GM19372 (cell line): ENCODE results near the gene ANKRD39.

ENCODE experiments used
- ATAC-seq: cut with Tn5 transposase; IDR thresholded peaks from one replicate; pipeline ENCODE4 v1.9.1; 2021; ENCODE audit warnings: mild to moderate bottlenecking, low read depth, moderate library complexity; ENCODE audit not compliant: unreplicated experiment

Gene ANKRD39

DNA sequence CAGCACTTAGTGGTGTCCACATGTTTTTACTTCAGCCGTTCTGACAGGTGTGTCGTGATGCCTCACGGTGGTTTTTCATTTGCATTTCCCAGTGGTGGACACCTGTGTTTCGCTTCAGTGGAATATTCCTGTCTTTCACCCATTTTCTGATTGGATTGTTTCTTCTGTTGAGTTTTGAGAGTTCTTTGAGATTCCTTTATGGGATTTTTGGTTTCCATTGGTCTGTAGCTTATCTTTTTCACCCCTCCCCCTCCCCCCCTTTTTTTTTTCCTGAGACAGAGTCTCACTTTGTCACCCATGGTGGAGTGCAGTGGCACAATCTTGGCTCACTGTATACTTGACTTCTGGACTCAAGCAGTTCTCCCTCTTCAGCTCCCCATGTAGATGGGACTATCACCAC is 22.0 kb downstream of the ANKRD39 start:
- ATAC-seq: no peak

DNA sequence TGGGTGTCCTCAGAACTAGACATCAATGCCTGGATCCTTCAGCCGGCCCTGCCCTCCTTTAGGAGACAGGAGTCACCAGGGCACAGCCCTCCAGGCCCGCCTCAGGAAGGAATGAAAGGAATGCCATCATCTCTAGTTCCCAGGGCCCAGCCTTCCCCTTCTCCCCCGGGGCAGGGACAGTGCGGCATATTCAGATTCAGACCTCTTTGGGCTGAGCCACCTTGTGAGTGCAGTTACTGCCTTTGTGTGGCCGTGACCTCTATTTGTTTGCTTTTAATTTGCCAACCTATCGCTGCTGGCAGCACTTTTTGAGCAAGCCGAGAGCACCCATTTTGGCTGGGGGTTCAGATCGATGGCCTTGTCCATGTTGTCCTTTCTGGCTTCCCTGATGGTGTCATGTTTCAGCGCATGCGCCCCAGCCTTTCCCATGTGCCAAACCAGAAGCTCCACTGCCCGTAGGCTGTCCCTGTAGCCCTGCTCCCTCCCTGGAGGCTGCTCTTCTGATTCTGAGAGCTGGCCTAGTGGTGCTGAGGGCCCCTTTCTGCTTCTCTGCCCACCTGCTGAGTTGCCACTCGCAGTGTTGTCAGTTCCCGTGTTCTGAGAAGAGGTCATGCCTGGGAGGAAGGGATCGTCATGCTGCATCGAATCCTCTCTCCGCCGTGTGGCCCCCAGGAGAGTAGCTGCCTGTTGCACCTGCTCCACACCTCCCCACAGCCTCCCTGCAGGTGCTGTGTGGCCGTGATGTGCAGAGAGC is 24.9 kb downstream of the ANKRD39 start:
- ATAC-seq: no peak

- ATAC-seq: no peak
These were observed 25.4 kb downstream of the ANKRD39 start for GRCh38 chr2:96832408-96832753.

DNA sequence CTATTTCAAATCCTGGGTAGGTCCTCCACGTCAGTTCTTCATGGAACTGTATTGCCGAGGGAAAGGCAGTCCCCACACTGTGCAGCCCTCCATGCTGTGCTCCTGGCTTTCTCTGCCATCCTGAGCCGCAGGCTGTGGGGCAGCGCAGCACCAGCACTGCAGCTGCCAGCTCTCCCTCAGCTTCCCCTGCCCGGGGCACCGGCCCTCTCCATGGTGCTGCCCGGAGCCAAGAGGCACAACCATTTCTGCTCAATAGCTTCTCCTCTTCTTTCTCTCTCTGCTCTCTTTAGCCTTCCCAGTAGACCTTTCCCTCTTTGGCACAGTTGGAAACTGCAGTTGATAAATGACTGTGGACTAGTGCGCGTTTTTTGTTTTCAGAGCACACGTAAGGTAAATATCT is 26.1 kb downstream of the ANKRD39 start:
- no peak for ATAC-seq

DNA sequence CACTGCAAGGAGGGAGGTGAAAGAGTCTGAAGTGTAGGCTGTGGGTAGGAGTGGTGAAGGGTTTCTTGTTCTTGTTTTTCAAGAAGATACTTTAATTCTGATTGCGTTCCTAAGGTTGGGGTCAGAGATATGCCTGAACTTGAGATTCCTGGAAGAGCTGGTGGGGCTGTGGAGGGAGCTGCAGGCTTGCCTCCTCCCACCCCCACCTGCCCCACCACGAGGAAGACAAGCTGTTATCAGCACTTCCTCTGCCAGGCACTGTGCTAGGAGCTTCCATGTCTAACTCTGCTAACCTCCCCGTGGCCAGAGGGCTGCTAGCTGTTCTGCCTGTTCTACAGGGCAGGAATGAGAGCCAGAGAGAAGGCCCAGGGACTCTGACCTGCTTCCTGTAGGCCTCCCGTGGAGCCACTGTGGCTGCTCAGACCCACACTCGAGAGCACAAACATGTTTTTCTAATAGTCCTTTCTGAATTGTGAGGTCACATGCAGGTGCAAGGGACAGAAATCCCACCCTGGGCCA is 27.7 kb downstream of the ANKRD39 start:
- ATAC-seq: no peak

DNA sequence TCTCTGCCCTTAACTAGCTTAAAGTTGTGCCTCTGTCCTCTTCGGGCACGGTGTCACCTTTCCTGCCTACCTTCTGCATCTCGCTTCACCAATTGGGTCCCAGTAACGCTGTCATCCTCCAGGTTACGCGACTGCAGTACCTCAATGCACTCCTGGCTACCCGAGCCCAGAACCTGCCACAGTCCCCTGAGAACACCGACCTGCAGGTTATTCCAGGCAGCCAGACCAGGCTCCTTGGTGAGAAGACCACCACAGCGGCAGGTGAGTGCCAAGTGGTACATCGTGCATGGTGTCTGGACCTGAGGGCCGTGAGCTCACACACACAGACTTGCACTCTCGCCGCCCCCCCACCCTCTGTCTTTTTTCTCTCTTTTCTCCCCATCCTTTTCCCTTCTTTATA is 28.9 kb downstream of the ANKRD39 start:
- no peak for ATAC-seq

- ATAC-seq: no peak
These were observed 29.4 kb downstream of the ANKRD39 start for GRCh38 chr2:96828436-96828835.

DNA sequence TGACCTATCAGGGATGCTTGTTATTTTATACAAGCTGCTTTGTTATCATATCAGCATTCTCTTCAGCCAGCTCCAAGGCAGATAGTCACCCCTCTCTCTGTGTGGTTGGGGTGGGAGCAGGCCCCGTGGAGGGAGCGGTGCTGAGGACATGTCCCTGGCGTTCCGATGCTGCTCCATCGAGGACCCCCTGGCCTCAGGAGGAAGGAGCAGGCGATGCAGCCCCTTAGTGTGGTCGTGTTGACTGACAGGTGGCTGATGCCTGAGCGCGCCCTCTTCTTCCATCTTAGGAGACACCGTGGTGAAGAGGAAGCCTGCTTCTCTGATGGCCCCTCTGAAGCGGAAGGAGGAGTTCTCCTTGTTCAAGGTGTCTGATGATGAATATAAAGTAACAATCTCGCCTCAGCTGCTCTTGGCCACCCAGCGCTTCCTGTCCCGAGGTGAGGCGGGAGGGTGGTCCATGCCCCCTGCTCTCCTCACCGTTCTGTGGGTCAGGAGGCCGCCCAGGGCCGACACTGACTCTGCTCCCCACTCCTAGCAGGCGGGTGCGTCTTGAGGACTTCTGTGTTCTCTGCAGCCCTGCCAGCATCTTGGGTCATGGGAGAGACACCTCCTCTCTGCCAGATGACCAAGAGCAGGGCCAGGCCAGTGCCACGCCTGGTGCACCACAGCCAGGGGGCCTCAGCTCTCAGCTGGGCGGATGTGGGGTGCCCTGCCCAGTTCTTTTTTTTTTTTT is 31.1 kb downstream of the ANKRD39 start:
- no peak for ATAC-seq

- ATAC-seq: no peak
These were observed 32.8 kb downstream of the ANKRD39 start for GRCh38 chr2:96825057-96825456.

DNA sequence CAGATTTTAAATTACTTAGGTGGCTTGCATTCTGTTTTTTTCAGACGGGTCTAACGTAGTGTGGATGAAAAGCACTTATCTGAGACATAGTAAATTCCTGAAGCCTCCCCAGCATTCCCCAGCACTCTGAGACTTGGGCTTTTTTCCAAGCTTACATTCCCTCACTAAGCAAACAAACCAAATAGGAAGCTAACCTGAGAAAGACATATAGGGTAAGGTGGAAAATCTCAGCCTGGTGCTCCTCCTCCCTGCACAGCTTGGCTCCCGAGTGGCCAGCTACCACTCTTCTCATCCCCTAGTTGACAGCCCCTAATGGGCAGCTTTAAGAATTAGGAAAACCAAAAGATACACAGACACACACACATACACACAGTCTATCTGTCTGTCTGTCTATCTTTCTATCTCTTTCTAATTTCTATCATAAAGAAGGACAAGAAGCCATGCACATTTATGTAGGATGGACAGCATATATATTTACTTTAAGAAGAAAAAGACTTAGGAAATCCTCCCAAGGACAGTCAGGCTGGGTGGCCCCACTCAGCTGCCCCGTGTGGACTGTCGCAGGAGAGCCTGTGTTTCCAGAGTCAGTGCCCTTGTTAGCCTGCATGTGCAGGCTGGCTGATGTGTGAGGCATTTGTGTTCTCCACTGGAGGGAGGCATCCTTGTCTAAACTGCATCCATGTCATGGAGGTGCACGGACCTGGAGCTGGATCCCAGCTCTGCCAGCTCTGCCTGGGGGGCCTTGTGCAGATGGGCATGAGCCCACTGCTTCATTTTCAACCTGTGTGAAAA is 33.5 kb downstream of the ANKRD39 start:
- no peak for ATAC-seq

DNA sequence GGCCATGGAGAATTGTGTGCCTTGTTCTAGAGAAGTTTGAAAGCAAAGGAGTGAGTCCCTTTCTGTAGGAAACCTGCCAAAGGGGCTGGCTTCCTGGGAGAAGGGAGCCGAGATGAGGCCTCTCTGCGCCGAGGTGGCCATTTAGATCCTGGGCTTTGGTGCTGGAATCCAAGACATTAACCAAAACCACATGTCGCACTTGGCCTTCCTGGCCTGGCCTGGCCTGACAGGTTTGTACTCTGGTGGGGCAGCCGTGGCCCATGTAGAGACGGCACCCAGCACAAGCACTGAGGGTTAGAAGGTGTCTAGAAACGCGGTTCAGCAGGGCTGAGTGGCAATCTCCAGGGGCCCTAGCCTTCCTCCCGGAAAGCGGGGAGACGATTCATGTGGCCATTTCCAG is 34.6 kb downstream of the ANKRD39 start:
- no peak for ATAC-seq

- ATAC-seq: no peak
These were observed 35.0 kb downstream of the ANKRD39 start for GRCh38 chr2:96822786-96823185.

DNA sequence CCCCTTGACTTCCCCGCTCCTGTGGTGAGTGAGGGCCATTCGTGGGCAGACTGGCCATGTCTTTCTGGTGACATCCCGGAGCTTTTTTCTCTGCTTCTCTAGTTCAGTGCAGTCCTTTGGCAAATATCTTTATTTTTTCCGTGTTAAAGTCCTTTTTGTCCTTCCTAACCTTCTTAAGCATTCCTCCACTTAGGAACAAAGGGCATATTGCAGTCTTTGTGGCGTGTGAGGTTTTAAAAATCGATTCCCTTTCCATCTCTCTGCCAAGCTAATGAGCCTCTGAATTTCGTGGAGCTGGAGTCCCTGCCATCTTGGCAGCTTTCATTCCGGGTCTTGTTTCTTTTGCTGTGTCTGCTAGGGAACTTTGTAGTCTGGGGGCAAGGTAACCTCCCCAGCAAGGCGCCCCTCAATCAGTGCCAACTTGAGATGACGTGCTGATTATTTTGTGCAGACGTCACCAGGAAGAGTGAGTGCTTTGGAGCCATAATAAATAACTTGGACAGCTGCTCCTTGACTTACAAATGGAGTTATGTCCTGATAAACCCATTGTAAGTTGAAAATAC is 36.6 kb downstream of the ANKRD39 start:
- ATAC-seq: no peak

DNA sequence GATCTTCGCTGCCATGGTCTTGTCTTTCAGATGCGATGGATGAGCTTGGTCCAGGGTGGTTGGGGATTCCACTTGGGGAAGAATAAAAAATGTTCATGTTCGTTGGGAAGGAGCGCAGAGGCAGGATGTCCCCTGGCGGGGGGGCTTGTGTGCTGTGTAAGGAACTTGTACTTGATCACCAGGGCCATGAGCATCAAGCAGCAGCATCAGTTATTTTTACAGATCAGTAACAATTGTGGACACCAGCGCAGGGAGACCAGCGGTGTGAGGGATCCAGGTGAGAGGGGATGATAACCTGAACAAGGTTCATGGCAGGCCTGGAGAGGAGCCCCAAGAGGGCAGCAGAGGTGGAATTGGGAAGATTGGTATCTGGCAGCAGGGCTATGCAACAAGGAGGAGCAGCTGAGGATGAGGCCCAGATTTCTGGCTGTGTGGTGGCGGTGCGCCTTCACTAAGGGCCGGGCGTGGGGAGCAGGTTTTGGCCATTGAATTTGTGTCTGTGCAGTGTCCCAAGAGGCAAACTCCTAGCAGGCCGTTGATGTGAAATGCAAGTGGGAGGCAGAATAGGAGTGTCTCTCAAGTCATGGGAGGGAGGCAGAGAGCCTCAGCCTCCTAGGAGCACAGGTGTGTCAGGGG is 37.8 kb downstream of the ANKRD39 start:
- ATAC-seq: no peak

GRCh38 chr2:96819128-96819875 is 38.5 kb downstream of the ANKRD39 start:
- no peak for ATAC-seq

- no peak for ATAC-seq
These were observed 39.9 kb downstream of the ANKRD39 start for GRCh38 chr2:96817882-96818281.

DNA sequence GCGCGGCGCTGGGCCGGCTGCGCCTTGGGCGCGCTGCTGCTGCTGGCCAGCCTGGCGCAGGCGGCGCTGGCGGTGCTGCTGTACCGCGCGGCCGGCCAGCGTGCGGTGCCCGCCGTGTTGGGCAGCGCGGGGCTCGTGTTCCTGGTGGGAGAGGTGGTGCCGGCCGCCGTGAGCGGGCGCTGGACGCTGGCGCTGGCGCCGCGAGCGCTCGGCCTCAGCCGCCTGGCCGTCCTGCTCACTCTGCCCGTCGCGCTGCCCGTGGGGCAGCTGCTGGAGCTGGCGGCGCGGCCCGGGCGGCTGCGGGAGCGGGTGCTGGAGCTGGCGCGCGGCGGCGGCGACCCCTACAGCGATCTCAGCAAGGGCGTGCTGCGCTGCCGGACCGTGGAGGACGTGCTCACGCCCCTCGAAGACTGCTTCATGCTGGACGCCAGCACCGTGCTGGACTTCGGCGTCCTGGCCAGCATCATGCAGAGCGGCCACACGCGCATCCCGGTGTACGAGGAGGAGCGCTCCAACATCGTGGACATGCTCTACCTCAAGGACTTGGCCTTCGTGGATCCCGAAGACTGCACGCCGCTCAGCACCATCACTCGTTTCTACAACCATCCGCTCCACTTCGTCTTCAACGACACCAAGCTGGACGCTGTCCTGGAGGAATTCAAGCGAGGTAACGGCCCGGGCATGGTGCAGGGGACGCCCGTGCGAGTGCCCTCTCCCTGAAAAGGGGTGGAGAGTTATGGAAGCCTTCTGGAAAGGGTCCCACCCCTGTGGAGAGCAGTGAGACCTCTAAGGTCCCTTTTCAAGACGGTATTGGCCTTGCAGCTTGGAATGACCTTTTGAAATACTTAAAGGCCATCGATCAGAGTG is 40.7 kb downstream of the ANKRD39 start:
- peak; percentile 32 for ATAC-seq

- ATAC-seq: peak; percentile 85
These were observed 41.5 kb downstream of the ANKRD39 start, which contains the start of gene CNNM3 for GRCh38 chr2:96816127-96816835. Gene CNNM3, plus strand, starts transcription at chr2:96816268. Its CDS starts 10 bp downstream, at chr2:96816278.
